GM18517 (cell line): ENCODE measurements around the gene CRIP1.

Experiments used
- ATAC-seq: cut with Tn5 transposase; IDR thresholded peaks from one replicate; pipeline ENCODE4 v1.9.1; 2021; ENCODE audit warnings: mild to moderate bottlenecking, moderate library complexity; ENCODE audit not compliant: unreplicated experiment

Gene CRIP1

GRCh38 chr14:105469456-105470349 lies 17.0 kb upstream of the CRIP1 start:
- no peak for ATAC-seq

DNA sequence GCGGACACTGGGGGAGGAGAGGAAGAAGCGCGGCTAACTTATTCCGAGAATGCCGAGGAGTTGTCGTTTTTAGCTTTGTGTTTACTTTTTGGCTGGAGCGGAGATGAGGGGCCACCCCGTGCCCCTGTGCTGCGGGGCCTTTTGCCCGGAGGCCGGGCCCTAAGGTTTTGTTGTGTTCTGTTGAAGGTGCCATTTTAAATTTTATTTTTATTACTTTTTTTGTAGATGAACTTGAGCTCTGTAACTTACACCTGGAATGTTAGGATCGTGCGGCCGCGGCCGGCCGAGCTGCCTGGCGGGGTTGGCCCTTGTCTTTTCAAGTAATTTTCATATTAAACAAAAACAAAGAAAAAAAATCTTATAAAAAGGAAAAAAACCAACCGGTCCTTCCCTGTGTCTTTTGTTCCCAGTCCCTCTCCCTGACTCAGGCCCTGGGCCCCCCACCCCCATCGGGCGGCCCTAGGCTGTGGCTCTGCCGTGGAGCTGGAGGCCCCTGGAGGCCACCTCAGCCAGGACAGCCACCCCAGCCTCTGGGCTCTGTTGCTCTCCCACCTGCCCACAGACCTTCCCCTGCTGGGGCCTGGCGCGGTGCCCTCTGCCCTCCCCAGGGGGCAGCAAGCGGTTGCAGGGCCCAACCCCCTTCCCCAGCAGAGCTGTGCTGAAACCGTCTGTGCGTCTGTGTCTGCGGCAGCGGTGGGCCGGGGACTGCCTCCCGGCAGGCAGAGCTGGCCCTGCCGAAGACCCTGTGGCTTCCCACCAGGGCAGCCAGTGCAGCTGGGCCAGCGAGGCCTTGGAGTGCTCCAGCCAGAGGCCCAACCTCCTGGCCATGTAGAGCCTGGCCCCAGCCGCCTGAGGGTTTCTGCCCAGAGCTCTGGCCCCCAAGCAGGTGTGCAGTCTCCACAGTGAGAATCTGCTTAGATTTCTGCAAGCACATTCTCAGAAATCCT lies 16.1 kb upstream of the CRIP1 start:
- ATAC-seq, result no peak

DNA sequence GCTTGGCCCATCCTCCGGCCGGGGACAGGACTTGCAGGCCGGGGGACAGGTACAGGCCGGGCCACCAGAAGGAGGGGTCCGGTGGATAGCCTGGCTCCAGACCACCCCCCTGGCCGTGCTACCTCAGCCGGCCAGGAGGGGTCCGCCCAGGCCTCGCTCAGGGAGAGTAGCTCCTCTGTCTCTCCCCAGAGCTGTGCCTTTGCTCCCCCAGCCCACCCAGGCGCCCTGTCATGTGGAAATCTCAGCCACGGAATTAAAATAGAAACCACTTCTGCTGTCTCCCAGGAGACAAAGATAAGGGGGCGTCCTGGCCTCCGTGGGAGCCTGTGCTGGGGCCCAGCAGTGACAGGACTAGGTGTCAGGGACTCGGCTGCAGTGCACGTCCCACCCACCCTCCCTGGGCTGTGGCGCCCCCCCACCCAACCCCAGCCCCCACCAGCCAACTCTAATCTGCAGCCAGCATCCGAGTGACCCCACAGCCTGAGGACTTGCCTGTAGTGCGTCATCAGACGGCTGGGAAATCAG lies 15.3 kb upstream of the CRIP1 start:
- ATAC-seq, result no peak

DNA sequence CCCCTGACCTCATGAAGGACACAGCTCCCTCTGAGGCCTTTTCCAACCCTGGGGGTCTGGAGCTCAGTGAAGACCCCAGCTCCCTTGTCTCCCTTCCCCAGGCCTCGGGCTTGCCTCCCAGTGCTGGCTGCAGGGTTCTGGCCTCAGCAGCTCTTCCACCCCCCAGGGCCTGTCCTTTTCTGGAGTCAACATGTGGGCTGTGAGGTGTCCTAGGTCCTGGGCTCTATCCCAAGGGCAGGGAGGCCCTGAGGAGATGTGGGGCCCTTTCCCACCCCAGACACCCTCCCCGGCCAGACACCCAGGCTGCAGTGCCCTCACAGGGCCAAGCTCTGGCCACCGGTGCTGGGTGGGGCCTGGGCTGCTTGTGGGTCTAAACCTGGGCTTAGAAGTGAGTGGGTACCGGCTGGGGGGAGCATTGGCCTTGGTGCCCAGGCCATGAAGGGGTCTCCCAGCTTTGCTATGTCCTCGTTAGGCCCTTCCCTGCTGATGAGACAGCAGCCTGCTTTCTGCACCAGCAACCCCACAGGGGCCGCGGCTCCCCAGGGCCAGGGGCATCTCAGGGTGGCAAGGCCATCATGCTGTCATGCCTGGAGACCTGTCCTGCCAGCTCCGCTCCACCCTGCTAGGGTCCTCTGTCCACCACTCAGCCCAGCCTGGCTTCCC lies 14.7 kb upstream of the CRIP1 start:
- ATAC-seq, result no peak

GRCh38 chr14:105472486-105472991 lies 14.1 kb upstream of the CRIP1 start:
- no peak for ATAC-seq

GRCh38 chr14:105473033-105473676 lies 13.5 kb upstream of the CRIP1 start:
- ATAC-seq, result no peak

- ATAC-seq, result no peak
Observed at GRCh38 chr14:105473677-105474482, 12.8 kb upstream of the CRIP1 start.

DNA sequence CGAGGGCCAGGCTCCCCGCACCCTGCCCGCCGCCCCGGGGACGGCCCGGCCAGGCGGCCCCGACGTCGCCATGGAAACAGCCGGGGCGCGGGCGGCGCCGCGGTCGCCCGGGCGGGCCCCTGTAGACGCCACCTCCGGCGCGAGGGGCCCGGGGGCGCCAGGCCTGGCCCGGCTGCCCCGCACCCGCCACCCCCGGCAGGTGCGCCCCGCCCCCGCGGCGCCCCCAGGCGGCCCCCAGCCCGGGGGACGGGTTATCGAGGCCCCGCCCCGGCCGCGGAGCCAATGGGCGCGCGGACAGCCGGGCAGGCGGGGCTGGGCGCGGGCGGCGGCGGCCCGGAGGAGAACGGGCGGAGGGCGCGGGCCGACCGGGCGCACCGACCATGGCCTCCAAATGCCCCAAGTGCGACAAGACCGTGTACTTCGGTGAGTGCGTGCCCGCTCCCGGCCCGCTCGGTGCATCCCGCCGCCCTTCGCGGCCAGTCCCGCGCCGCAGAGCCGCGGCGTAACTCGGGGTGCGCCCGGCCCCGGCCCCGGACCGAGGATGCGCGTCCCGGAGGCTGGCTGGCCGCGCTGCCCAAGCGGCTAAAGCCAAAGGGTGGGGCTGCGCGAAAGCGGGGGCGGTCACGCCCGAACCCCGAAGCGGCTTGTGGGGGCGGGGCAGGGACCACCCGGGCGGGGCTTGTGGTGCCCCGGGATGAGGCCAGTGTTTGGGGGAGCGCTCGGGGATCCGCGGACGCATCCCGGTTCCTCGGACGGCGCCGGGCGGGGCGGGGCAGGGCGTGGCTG lies 12.0 kb upstream of the CRIP1 start, which contains the start of gene CRIP2:
Gene CRIP2 (plus strand): TSS at position 339 of the 786 bp plus-strand sequence. CDS start 42 bp downstream, at position 381.
- no peak for ATAC-seq

DNA sequence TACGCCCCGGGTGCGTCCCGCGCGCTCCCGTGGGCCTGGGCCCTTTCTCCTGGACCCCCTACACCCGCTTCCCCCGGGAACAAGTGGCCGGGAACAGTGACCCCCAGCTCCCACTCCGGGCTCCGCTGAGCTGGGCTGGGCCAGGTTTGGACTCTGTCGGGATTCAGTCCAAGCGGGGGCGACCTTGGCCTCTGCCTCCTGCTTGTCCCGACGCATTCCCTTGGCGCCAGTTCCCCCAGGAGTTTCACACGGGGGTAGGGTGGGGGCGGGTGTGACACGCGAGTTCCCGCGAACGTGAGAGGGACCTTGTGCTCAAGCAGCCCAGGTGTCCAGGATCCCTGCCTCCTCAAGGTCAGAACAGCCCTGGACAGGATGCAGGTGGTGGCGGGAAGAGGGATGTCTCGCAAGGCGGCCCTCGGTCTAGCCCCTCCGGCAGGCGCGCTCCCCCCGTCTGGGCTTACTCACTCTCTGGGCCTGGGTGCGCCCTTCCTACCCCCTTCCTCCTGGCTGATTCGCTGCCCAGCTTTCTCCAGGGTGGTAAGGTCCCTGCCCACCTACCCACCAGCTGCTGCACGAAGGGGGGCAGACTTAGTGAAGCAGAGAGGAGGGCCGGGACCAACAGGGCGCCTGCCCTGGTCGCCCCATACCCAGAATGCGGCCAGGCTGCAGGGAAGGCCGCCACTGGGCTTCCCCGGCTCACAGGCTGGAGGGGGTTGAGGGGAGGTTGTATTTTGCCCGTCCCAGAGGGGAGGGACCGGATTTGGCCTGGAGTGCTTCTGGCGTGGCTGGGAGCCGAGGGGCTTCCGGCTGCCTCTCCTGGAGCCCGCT lies 11.2 kb upstream of the CRIP1 start:
- ATAC-seq, result no peak

GRCh38 chr14:105476097-105476830 lies 10.4 kb upstream of the CRIP1 start:
- ATAC-seq, result no peak

DNA sequence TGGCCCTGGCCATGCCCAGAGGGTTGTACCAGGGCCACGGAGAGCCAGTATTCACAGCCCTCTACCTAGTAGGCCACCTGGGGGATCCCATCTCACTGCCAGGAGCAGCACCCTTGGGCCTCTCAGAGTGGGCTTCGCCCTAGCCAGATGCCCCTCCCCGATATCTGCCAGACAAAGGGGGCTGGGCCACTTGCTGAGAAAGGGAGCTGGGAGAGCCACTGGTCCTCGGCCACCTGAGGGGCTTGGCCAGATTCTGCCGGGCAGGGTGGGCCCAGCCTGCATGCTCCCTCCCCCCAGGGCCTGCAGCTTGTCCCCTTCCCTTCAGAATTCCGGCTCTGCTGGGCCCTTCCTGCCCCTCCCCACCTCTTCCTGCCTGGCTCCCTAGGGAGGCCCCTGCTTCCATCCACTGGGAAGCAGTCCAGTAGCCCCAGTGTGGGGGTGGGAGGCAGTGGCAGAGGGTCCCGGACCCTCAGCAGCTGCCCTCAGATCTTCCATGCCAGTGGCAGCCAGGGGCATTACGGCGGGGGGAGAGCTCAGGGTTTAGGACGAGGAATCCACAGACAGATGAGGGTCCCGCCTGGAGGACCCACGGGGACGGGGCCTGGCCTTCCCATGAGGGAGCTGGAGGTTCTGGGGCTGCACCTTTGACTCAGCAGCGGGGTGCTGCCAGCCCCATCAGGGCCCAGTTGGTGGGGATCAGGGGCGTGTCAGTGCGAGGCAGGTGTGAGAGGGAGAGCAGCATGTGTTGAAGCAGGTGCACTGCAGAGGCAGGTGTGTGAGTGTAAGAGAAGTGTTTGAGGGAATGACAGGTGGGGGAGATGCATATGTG lies 9.6 kb upstream of the CRIP1 start:
- no peak for ATAC-seq

GRCh38 chr14:105477660-105478397 lies 8.9 kb upstream of the CRIP1 start:
- ATAC-seq, result no peak

- no peak for ATAC-seq
Observed at GRCh38 chr14:105478398-105479251, 8.1 kb upstream of the CRIP1 start.

DNA sequence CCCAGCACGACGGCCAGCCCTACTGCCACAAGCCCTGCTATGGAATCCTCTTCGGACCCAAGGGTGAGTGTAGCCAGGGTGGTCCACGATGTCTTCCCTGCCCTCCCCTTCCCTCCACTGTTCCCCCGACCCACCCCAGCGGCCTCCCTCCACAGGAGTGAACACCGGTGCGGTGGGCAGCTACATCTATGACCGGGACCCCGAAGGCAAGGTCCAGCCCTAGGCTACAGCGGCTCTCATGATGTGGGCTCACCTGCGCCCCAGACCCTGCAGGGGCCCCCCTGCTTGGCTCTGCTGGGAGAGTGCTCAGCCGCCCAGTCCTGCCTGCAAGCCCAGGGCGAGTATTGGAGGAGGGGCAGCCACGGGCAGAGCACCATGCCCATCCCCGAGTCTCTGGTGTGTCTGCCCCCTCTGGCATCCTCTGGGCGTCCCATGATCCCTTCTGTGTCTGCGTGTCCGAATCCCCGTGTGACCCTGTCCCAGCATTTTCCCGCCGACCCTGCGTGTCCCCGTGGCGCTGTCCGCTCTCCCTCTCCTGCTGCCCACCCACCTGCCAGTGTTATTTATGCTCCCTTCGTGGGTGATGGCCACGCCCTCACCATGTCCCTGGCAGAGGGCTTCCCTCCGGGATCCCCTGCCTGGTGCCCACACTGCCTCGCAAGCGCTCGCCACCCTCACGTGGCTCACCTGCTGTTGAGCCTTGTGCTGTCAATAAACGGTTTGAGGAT lies 7.1 kb upstream of the CRIP1 start:
- ATAC-seq, result no peak
